HUDEP-2 (cell line): ENCODE results near the gene RTL10.

Source experiments
- DNase-seq, 76 experiments: peaks; one replicate each; lab custom pipeline; 2025; ENCODE audit not compliant: unreplicated experiment in 76 of 76; lab: John Stamatoyannopoulos, UW

RTL10 gene

GRCh38 chr22:19812910-19813309 is 41.8 kb downstream of the RTL10 start:
- no peak for DNase-seq

GRCh38 chr22:19811811-19812771 is 42.6 kb downstream of the RTL10 start:
- DNase-seq, result no peak

DNA sequence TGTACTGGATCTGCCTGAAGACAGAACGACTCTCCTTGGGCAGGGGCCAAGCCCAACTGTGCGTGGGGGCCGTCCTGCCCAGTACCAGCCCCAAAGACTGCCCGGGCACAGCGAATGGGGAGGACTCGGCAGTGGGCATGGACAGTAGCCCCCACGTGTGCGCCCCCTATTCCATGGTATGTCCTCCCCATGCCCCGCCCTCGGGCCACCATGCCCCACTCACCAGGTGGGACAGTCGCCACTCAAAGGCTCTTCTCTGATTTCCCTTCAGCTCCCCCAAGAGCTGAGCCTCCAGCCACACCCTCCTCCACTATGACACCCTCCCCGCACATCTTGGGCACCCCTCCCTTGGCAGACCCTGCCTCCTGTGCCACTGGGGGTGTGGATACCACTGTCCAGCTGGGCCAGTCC is 43.5 kb downstream of the RTL10 start:
- no peak for DNase-seq

- DNase-seq, result no peak
These were observed 44.1 kb downstream of the RTL10 start for GRCh38 chr22:19810381-19811201.

DNA sequence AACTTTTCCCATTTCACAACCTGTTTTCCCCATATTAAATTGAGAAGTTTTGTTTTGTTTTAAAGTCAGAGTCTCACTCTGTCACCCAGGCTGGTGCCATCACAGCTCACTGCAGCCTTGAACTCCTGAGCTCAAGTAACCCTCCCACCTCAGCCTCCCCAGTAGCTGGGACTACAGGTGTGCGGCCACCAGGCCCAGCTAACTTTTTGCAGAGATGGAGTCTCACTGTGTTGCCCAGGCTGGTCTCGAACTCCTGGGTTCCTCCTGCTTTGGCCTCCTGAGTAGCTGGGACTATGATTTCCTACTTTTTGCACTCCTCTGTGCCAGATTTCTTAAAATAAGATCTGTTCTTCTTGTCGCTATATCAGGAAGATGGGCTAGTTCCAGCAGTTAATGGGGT is 44.9 kb downstream of the RTL10 start:
- no peak for DNase-seq

GRCh38 chr22:19808873-19809478 is 45.7 kb downstream of the RTL10 start:
- DNase-seq, result no peak

DNA sequence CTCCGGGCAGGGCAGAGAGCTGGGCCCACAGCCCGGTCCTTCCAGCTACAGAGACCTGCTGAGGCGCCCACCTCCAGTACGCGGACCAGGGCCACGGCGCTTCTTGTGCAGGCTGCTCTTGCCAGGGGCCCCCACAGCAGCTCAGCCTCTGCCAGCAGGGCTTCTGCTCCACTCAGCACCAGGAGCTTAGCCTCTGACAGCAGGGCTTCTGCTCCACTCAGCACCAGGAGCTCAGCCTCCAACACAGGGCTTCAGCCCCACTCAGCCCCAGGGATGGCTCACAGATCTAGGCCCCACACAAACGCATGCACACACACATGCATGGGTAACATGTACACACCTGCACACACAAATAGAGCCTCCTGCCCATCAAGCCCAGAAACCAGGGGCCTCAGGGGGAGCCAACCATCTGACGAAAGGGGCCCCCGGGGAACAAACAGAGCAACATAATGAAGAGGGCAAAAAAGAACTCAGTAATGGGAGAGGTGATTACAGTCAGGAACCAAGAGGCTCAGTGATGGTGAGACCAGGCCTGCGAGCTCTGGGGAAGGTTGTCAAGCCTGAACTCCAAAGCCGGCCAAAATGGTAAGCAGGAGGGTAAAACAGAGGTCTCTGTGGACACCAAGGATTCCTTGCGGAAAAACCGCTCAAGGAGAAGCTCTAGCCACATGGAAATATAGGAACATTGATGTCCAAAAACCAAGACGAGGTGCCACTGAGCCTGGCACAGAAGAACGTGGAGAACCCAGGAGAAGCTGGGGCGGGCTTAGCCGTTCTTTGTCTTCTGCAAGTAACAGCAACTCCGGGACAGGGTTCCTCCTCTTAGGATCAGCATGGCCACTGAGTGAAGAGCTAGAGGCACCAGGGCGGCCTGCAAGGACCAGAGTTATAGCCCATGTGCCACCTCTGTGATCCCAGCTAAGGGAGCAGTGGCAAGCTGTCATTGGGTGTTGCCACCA is 46.5 kb downstream of the RTL10 start:
- DNase-seq, result no peak

DNA sequence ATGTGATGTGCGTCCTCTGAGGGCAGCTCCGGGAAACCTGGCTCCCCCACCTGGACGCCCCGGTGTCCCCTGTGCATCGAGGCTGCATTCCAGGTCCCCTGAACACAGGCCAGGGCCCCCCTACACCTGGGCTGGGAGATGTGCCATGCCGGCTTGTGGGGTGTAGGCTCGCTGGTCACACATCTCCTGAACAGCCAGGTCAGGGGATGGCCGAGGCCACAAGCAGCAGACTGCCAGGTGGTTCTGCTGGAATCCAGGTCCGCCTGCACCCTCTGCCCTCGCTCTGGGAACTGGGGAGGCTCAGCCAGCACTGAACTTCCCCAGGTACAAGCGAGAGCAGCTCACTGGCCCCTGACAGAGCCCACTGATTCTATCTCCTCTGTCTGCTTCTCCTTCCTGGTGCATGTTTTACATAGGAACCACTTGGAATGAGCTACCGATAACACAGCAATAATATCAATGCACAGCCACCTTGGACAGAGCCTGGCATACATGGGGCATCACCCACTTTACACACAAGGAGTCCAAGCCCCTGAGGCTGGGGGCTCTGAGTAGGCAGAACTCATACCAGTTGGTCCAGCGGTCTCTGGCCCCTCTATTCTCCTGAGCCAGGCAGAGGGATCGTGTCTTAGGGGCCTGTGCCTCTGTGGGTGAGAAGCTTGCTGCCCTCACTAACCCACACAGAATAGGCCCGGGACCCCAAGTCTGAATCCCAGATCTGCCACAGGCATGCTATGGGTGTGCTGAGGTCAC is 47.3 kb downstream of the RTL10 start:
- DNase-seq, result no peak

DNA sequence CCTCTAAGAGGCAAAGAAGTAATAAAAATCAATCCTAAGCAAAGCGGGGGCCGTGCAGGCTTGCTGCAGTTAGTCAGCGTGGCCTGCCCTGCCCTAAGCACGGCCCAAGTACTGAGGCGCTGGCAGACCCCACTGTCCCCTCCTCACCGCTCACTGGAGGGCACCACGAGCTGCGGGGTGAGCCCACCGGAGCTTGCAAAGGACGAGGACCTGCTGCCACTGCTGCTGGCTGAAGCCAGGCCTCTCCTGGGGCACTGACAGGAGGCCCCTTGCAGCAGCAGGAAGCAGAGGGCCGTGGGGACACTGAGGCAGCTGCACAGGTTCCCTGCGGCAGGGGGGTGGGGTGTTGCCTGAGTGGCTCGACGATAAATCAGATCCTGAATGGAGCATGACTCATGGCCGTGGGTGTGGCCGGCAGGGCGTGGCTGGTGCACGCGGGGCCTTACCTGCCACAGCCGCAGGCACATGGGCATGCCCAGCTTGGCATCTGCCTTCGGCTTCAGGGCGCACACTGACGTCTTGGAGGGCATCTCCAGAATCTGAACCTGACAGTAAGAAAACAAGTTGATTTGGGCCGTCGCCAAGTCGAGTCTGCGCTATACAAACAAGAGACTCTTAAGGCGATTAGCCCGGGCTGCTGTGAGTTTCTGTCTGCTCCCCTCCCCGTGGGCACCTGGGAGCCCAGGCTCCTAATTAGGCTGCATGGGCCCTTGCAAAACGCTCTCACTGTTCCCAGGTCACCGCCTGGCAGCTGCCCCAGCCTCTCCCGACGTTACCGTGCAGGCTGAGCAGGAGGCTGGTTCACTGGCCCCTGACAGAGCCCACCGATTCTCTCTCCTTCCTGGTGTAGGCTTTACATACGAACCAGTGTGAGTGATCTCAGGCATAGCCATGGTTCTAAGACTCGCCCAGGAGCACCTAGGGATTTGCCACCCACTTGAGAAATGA is 48.2 kb downstream of the RTL10 start:
- peak in 20 of 76 experiments; percentile 7 to 50 (median 18) for DNase-seq

GRCh38 chr22:19805821-19806212 is 48.9 kb downstream of the RTL10 start:
- DNase-seq, result no peak
